Measurements from ENCODE around the gene FAM9C. TPM values are rescaled to one million over a fixed set of nuclear protein-coding genes. Genes with fewer than 3 reads are reported as not detected.
A peak's percentile ranks its signal among the peaks of the same experiment; 100 is the strongest.
"Not testable (repeated sequence)": the region's sequence is repeated elsewhere in the genome, so short reads cannot be mapped to it uniquely, and the experiment has no call there.

FAM9C gene
- total RNA-seq, 1 experiment from 2014 or later: not detected

DNA sequence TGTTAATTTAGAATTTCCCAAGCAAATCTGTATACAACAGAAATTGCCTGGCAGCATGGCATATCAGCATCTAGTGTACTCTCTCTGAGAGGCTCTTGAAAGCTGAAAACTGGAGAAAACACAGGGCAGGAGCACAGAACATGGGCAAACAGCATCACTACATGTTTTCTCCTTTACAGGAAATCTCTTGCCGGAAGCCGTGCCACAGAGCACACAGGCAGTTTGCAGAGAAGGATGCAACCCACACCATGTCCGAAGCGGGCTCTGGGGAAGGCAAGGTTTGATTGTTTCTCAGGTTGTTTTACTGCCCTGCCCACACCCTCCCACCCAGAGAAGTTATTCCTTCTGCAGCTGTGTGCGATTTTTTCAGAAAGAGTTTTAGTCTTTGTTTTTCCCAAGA, 41.1 kb upstream of the FAM9C start:
- intact Hi-C loops (cut with micrococcal nuclease; ENCODE audit: unreplicated experiment): no loop called here
- no peaks in the 10 kb centered on the region for H3K9me3 ChIP-seq (ENCODE audit: control insufficient read depth, insufficient read depth, low read depth, low read length)
- no peak overlapping the region for H3K4me3 ChIP-seq (ENCODE audit: low read depth in 2 of 2, low read length in 2 of 2)
- TF ChIP-seq SIN3A (IDR thresholded peaks at IDR 0.05; ENCODE audit: borderline replicate concordance, insufficient read depth, low read depth, low read length) (no peak), TCF7L2 (IDR thresholded peaks at IDR 0.05; ENCODE audit: low read depth, low read length) (no peak), POLR2AphosphoS5 (IDR thresholded peaks at IDR 0.05; ENCODE audit: low read depth, low read length) (no peak)
- TF ChIP-seq, protein P1, sequence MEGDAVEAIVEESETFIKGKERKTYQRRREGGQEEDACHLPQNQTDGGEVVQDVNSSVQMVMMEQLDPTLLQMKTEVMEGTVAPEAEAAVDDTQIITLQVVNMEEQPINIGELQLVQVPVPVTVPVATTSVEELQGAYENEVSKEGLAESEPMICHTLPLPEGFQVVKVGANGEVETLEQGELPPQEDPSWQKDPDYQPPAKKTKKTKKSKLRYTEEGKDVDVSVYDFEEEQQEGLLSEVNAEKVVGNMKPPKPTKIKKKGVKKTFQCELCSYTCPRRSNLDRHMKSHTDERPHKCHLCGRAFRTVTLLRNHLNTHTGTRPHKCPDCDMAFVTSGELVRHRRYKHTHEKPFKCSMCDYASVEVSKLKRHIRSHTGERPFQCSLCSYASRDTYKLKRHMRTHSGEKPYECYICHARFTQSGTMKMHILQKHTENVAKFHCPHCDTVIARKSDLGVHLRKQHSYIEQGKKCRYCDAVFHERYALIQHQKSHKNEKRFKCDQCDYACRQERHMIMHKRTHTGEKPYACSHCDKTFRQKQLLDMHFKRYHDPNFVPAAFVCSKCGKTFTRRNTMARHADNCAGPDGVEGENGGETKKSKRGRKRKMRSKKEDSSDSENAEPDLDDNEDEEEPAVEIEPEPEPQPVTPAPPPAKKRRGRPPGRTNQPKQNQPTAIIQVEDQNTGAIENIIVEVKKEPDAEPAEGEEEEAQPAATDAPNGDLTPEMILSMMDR (IDR thresholded peaks at IDR 0.05): no peak
- TF ChIP-seq, protein P2, sequence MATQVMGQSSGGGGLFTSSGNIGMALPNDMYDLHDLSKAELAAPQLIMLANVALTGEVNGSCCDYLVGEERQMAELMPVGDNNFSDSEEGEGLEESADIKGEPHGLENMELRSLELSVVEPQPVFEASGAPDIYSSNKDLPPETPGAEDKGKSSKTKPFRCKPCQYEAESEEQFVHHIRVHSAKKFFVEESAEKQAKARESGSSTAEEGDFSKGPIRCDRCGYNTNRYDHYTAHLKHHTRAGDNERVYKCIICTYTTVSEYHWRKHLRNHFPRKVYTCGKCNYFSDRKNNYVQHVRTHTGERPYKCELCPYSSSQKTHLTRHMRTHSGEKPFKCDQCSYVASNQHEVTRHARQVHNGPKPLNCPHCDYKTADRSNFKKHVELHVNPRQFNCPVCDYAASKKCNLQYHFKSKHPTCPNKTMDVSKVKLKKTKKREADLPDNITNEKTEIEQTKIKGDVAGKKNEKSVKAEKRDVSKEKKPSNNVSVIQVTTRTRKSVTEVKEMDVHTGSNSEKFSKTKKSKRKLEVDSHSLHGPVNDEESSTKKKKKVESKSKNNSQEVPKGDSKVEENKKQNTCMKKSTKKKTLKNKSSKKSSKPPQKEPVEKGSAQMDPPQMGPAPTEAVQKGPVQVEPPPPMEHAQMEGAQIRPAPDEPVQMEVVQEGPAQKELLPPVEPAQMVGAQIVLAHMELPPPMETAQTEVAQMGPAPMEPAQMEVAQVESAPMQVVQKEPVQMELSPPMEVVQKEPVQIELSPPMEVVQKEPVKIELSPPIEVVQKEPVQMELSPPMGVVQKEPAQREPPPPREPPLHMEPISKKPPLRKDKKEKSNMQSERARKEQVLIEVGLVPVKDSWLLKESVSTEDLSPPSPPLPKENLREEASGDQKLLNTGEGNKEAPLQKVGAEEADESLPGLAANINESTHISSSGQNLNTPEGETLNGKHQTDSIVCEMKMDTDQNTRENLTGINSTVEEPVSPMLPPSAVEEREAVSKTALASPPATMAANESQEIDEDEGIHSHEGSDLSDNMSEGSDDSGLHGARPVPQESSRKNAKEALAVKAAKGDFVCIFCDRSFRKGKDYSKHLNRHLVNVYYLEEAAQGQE (IDR thresholded peaks at IDR 0.05; ENCODE audit: insufficient read depth in 1 of 2, low read depth in 2 of 2, low read length in 1 of 2): no peak
- ChIA-PET POLR2A (no interaction called here), CTCF (no interaction called here)
- no peaks in the 10 kb centered on the region for H3K4me1 ChIP-seq (ENCODE audit: control insufficient read depth, insufficient read depth, low read length)
- ATAC-seq: no peak
- no peak for DNase-seq (ENCODE audit: low read depth, low spot score)
- in situ Hi-C loops (cut with HindIII; ENCODE audit: low pct_unique_long_range_greater_than_20kb, low sequenced_read_pairs): no loop called here
- peak overlapping the region; percentile 17; the same call in 1 of the 2 replicates for H3K27ac ChIP-seq (ENCODE audit: low read length)
- no TSS peak for BruUV-seq (replicated peaks)
- H3K27me3 ChIP-seq (ENCODE audit: control insufficient read depth, insufficient read depth, low read length): no peaks in the 10 kb centered on the region
- no peaks in the 10 kb centered on the region for H3K36me3 ChIP-seq (ENCODE audit: control insufficient read depth, insufficient read depth, low read length)

DNA sequence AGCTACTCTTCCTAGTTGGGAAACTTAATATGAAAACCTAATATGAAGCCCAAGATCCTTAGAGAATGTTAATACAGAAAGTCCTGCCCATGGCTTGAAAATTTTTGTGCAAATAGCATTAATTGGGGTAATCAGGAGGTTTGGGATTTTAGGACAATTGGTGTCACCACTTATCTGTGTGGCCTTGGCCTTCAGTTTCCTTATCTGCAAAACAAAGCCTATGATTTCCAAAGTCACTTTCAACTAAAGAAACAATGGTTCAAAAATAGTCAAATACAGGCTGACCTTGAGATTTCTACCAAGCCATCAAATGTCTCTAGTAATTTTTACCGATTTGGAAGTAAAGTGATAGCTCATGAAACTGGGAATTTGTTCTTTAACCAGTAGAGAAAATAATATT, 40.2 kb upstream of the FAM9C start:
- TF ChIP-seq, protein P2 (IDR thresholded peaks at IDR 0.05; ENCODE audit: insufficient read depth in 1 of 2, low read depth in 2 of 2, low read length in 1 of 2): no peak
- TF ChIP-seq SIN3A (IDR thresholded peaks at IDR 0.05; ENCODE audit: borderline replicate concordance, insufficient read depth, low read depth, low read length) (no peak), TCF7L2 (IDR thresholded peaks at IDR 0.05; ENCODE audit: low read depth, low read length) (no peak), POLR2AphosphoS5 (IDR thresholded peaks at IDR 0.05; ENCODE audit: low read depth, low read length) (no peak)
- TF ChIP-seq, protein P1 (IDR thresholded peaks at IDR 0.05): no peak
- Histone ChIP-seq H3K27ac (ENCODE audit: low read length) (no peak overlapping the region), H3K36me3 (ENCODE audit: control insufficient read depth, insufficient read depth, low read length) (no peaks in the 10 kb centered on the region), H3K4me3 (ENCODE audit: low read depth in 2 of 2, low read length in 2 of 2) (no peak overlapping the region), H3K4me1 (ENCODE audit: control insufficient read depth, insufficient read depth, low read length) (no peaks in the 10 kb centered on the region), H3K27me3 (ENCODE audit: control insufficient read depth, insufficient read depth, low read length) (no peaks in the 10 kb centered on the region), H3K9me3 (ENCODE audit: control insufficient read depth, insufficient read depth, low read depth, low read length) (no peaks in the 10 kb centered on the region)
- CTCF ChIA-PET: no interaction called here
- intact Hi-C loops (cut with micrococcal nuclease; ENCODE audit: unreplicated experiment) (no loop called here), in situ Hi-C loops (cut with HindIII; ENCODE audit: low pct_unique_long_range_greater_than_20kb, low sequenced_read_pairs) (no loop called here)
- no peak for DNase-seq (ENCODE audit: low read depth, low spot score)
- ATAC-seq: no peak
- POLR2A ChIA-PET: no interaction called here
- no TSS peak for BruUV-seq (replicated peaks)

DNA sequence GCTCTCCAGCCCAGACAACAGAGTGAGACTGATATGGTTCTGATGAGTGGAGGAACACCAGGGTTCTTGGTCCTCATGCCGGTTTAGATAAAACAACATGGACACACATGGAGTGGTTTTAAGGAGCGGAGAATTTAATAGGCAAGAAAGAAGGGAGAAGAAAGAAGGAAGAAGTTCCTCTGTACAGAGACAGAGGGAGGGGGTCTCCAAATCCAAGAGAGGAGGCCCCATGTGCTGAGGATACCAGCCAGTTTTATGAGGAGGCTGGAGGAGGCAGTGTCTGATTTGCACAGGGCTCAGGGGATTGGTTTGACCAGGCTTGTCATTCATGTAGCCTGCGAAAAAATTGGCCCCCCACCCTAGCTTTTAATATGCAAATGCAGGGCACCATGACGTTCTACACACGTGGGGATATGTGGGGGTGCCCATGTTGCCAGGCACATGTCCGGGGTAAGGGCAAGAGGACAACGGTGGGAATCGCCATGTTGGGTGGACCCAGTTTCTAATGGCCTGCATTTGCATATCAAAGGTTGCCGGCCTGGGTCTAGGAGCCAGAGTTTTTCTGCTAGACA, 39.4 kb upstream of the FAM9C start:
- ATAC-seq; intact Hi-C loops (cut with micrococcal nuclease; ENCODE audit: unreplicated experiment): not testable (repeated sequence)

More for the DNA sequence above, 39.4 kb upstream of the FAM9C start:
- CTCF ChIA-PET; H3K27me3 ChIP-seq (ENCODE audit: control insufficient read depth, insufficient read depth, low read length); H3K4me1 ChIP-seq (ENCODE audit: control insufficient read depth, insufficient read depth, low read length); DNase-seq (ENCODE audit: low read depth, low spot score); BruUV-seq (replicated peaks); H3K4me3 ChIP-seq (ENCODE audit: low read depth in 2 of 2, low read length in 2 of 2); H3K27ac ChIP-seq (ENCODE audit: low read length); in situ Hi-C loops (cut with HindIII; ENCODE audit: low pct_unique_long_range_greater_than_20kb, low sequenced_read_pairs); H3K9me3 ChIP-seq (ENCODE audit: control insufficient read depth, insufficient read depth, low read depth, low read length); POLR2A ChIA-PET; H3K36me3 ChIP-seq (ENCODE audit: control insufficient read depth, insufficient read depth, low read length): not testable (repeated sequence)
